NCI-H2029 (cell line): Measurements from ENCODE around the gene SIAE.

Source experiments
- DNase-seq: peaks from one replicate; lab custom pipeline; 2025; lab: John Stamatoyannopoulos, UW

The SIAE gene, protein sequence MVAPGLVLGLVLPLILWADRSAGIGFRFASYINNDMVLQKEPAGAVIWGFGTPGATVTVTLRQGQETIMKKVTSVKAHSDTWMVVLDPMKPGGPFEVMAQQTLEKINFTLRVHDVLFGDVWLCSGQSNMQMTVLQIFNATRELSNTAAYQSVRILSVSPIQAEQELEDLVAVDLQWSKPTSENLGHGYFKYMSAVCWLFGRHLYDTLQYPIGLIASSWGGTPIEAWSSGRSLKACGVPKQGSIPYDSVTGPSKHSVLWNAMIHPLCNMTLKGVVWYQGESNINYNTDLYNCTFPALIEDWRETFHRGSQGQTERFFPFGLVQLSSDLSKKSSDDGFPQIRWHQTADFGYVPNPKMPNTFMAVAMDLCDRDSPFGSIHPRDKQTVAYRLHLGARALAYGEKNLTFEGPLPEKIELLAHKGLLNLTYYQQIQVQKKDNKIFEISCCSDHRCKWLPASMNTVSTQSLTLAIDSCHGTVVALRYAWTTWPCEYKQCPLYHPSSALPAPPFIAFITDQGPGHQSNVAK

DNA sequence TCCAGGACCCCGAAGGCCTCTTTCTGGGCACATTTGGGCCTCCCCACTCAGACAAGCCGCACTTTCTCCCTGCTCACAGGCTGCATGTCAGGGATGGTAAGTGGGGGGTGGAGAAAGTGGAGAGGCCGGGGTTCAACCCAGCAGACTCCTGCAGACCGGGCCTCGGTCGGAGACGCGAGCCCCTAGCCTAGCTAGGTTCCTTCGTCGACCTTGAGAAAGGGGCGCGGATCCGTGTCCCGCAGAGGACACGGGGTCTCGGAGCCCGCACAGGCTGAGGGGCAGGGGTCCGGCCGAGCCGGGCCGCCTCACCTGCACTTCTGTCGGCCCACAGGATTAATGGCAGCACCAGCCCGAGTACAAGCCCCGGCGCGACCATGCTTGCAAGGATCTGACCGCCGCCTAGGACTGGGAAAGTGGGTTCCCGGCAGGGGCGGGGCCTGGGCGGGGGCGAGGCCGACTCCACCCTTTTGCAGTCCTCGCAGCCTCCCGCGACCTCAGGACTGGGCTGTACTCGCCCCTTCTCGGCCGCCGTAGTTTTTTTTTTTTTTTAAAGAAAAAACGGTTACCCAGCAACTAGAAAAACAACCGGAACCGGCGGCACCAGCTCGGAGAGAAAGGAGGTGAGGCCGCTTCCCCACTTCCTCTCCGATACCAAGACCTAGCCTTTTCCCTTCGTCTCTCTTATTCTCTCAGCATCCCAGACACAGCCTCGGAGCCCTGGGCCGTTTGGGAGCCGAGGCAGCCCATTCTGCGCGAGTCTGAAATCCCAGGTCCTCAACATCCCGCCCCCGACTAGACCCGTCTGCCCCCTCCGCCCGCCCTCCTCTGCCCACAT, at the start of gene SIAE, which contains the start of gene SPA17:
Gene SIAE, minus strand, starts transcription at position 407 of the 835 bp plus-strand sequence. Its CDS starts 31 bp downstream, at position 376.
Gene SPA17, plus strand, starts transcription at position 572 of the 835 bp plus-strand sequence. CDS start 1,361 bp downstream, outside the sequence.
- peak; percentile 45 for DNase-seq

DNA sequence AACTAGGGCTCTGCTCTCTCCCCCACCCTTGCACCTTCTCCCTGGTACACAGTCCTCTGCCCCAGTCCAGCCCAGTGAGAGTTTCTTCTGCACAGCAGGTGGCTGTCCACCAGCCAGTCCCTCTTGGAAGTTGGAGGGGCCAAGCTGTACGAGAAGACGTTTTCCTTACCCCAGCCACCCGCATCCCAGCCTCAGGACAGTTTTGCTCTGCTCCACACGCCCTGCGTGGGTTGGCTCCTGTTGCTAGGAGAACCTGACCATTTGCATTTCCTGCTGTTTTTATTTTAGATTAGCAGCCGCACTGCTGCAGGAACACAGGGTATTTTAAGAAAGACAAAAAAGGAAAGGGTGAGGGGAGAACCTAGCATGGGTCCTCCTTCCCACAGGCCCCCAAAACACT, 48.6 kb upstream of the SIAE start:
- no peak for DNase-seq

DNA sequence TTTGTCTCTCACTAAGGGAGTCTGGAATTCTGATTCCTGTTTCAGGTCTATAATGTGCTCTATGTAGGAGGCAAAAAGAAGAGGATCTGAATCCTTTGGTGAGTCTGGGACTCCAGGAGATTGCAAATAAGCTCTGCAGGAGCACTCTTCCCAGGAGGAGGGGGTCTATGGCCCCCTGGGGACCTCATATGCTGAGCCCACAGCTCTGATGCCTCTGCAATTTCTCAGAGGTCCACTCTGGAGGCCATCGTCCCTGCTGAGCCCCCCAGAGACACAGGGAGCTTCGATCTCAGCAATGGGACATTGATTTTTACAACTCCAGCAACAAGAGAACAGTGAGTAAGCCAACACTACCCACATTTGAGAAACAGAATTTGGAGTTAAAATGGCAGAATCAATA, 46.0 kb upstream of the SIAE start:
- DNase-seq = no peak

DNA sequence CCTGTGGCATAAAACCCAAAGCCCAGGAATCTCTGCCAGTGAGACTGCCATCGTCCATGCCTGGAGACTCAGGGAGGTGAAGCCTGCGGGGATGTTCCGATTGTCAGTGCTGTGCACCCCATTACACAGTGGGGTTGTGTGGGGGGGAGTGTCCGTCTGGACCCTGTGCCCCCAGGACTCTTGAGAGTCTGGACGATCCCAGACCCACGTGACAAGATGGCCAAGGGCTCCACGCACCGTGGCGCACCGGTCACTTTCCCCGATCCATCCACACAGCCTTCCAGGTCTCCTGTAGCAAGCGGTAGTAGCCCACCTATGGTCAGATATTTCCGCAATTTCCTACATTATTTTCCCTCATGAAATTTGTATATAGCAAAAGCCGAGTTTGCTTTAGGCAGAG, 45.3 kb upstream of the SIAE start:
- DNase-seq = no peak

DNA sequence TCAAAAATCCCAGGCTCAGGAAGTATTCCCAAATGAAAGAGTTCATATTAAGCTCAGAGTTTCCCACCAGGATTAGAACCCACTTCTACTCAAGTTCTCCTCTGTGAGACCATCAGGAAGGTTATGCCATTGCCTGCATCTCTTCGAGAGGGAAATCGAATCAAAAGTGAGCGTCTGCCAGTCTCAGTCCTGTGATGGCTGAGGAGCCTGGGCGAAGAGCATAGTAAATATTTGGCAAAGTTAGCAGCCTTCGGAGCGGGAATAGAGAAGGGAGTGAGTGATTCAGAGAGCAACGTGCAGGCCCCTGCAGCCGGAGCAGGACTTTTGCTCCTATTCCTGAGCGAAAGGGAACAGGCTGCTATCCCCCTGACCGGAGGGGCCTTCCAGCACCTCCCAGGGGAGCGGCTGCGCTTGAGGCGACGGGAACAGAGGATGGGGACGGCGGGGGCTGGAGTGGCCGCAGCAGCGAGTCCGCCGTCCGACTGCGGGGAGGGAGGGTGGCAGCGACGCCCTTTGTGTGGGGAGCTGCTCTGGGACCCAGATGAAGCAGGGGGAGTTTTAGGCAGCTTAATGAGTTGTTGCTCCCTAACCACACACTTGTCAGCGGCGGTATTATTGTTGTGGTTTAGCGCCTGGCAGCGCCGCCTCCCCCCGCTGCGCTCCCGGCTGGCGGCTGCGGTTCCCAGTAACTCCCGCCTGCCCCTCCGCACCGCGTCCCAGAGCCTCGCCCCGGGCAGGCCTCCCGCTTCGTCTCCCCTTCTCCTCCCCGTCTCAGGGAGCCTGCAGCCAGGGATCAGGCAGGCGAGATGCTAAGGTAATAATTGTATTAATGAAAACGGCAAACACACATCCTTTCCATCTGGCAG, 44.5 kb upstream of the SIAE start:
- DNase-seq = no peak

DNA sequence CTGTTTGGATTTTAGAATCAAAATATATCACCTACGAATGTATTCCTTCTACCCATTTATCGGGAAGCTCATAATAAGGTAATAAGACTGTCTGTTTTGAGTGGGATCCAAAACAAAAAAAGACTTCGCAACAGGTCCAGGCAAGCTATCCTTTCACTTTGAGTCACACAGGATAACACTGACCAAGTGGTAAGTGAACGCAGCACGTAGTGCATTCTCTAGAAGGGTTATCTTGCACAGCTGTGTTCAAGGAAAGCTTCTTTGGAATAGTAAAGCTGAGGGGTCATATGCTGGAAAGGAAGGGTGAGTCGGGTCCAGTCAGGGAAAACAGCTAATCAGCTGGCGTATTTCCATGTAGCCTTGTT, 43.9 kb upstream of the SIAE start:
- DNase-seq = no peak

DNA sequence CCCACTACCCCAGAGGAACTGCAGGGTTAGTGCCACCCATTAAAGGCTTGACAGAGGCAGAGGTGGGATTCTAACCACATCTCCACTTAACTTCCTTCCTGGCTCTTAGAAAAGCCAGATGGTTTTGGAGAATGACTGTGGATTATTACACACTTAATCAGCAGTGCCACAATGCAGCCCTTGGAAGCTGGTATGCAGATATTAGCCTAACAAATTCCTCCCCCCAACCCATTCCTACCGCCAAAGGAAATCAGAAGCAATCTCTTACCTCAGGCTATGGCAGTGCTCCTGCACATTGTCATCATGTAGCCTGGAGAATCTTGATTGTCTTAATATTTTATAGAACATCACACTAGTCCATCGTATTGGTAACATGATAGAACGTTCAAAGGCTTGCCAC, 43.1 kb upstream of the SIAE start:
- no peak for DNase-seq

DNA sequence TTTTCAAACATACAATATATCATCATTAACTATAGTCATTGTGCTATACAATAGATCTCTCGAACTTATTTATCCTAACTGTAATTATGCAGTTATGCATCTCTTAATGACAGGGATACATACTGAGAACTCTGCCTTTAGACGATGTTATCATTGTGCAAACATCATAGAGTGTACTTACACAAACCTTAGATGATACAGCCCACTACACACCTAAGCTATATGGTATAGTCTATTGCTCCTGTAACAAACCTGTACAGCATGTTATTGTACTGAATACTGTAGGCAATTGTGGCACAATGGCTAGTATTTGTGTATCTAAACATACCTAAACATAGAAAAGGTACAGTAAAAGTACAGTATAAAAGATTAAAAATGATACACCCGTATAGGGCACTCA, 38.9 kb upstream of the SIAE start:
- no peak for DNase-seq

DNA sequence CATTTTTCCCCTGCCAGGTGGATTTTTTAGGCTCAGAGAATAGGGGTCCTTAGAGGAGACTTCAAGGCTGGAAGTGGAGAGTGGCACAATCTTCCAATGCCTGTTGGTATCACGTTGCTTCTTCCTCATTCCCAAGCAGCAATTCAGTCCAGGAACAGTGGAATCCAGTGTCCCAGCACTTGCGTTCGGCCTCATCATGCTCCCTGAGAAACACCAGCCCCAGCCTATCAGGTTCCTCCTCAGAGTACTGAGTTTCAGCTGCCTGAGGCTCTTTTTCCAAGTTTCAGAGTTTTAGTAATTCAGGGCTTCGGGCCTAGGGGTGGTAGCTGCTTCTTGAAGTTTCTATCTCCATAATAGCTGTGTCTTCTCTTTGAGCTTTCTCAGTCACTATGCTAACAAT, 34.3 kb upstream of the SIAE start:
- DNase-seq = no peak

DNA sequence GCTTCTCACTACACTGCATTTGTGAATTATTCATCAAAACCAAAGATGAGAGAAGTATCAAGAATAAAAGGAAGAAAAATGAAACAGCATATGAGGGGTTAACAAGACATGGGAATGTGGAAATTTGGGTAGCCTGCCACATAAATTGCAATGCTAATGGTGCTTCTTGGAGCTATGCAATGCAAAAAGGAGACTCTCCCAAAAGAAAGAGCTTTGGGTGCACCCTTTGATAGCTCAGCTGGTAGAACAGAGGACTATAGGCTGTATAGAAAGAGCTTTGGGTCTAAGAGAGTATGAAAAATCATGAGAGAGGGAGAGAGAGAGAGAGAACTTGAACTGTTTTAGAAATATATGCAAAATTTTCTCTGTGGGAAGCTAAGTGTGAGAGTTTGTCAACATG, 26.5 kb upstream of the SIAE start:
- DNase-seq = no peak

DNA sequence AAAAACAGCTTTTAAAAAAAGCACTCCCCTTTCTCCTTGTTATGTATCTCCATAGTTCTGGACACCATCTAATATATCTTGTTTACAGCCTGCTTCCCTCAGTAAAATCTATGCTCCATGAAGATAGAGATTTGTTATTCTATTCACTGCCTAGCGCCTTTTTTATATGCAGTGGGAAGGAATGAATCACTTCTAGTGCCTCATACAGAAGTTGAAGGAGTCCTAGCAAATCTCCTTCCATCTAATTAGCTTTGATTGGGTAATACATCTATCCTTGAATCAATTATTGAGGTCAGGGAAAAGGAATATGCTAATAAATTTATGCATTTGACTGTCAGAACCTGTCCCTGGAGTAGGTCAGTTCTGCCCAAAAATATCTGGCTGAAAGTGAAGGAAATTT, 26.0 kb upstream of the SIAE start:
- no peak for DNase-seq

DNA sequence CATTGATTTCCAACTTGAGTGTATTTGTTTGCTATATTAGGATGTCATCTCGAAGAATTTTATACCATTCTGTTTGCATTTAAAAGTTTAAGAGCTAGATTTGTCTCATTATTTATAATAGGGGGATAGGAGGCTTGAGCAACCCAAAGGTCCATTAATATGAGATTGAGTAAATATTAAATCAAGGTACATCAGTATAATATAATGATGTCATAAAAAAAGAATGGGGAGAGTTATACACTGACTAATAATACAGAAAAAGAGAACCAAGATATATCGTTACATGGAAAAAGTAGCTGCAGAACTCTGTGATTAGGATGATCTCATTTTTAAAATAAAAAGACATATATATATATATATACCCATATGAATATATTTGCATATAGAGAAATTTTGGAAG, 19.6 kb upstream of the SIAE start:
- DNase-seq = no peak

DNA sequence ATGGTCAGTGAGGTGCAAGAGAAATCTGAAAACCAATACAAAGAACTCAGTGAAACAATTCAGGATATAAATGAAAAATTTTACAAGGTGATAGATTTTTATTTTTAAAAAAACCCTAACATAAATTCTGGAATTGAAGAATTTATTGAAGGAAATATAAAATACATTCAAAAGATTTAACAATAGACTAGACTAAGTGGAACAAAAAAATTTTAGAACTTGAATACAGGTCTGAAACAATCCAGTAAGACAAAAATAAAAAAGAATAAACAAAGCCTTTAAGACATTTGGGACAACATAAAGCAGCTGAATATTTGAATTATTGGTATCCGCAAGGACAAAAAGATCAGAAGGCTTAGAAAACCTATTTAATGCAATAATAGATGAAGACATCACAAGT, 8.9 kb upstream of the SIAE start:
- DNase-seq = no peak

DNA sequence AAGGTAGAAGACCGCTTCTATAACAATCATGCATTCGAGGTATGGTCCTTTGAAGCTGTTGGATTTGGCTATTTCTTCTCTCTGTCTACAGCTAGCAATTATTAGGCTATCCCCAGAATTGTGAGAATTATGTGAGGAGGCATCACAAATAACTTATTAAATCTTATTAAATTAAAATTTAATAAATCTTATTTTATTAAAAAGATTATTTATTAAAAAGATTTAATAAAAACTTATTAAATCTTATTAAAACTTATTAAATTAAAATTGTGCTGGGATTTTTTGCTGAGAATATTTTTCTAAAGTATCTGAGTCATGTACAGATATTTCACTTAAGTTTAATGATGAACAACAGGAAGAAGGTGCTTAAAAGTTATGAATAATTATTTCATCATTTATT, 7.9 kb upstream of the SIAE start:
- no peak for DNase-seq

DNA sequence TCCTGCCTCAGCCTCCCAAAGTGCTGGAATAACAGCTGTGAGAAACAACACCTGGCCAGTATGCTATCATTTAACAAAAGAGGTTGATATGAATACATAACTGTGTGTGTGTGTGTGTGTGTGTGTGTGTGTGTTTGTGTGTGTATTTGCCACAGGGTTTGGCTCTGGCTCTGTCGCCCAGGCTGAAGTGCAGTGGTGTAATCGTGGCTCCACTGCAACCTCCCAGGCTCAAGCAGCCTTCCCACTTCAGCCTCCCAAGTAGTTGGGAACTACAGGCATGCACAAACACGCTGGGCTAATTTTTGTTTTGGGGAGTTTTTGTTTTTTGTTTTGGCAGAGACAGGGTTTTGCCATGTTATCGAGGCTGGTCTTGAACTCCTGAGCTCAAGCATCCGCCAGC, 4.9 kb upstream of the SIAE start:
- no peak for DNase-seq

DNA sequence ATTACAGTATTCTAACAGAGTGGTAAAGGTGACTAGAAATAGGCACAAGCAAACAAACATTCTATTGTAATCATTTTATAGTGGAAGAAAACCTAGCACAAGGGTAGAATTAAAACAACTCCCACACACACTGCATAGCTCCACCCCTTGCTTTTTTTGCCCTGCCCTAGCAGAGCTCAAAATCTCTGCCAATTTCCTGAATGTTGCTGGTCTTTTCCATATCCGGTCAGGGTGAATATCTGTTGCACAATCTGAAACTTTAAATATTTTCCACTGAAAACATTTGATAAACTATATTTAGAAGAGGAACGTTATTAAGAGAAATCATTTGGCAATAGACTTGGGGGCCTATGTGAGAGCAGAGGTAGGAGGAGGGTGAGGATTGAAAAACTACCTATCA, 2.8 kb upstream of the SIAE start:
- DNase-seq = no peak

DNA sequence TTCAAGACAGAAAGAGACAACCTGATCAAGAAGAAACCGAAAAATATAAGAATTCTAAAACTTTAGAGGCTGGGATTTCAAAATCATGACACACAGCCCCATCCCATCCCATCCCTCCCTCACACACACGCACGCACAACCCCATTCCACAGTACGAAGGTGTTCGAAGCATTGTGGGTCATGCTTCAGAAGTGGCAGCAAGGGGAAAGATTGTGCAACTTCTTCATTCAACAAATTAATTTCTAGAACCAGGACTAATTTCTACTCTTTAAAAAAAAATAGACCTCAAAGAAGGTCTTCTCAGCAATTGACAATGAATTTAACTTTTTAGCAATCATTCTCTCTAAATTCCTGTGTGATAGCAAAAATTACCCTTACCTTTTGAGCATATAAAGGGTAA, 1.0 kb upstream of the SIAE start:
- DNase-seq = no peak

DNA sequence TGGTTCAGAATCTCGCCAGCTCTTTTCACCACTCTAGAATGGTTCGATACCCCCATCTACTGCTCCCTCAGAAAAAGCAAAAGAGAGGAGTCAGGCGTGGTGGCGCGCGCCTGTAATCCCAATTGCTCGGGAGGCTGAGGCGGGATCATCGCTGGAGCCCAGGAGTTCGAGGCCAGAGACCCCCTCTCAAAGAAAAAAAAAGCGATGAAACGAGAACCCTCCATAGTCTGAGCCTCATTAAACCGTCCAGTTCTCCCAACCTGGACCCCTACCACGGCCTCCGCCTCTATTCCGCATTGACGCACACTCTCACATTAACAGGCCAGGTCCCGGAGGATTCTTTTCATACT, 604 bp upstream of the SIAE start:
- no peak for DNase-seq

DNA sequence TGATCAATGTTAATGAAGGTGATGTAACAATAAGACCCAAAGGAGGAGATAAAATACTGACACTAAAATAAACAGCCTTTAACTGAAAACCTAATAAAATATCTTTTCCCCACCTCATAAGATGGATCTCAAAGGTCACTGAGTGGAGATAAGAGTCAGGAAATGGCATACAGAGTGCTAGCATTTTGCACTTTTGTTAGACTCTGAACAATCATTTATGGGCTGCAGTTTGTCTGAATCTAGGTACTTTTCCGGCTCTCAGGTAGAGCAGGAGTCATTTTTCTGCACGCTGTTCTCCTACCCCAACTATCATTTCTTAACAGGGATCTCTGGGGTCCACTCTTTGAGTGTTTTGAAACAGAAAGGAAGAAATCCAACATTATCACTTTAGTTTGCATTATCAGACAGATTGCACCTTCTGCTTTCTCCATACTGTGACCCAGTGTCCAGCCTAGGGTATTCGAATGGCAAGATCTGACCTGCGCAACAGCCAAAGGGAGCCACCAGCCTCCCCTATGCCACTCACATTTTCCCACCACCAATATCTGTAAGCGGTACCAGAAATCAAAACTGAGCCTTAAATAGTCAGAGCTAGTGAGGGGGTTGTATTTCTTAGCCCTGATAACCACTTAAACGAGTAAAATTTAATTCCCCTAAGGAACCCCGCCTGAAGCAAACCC, 863 bp downstream of the SIAE start:
- no peak for DNase-seq

DNA sequence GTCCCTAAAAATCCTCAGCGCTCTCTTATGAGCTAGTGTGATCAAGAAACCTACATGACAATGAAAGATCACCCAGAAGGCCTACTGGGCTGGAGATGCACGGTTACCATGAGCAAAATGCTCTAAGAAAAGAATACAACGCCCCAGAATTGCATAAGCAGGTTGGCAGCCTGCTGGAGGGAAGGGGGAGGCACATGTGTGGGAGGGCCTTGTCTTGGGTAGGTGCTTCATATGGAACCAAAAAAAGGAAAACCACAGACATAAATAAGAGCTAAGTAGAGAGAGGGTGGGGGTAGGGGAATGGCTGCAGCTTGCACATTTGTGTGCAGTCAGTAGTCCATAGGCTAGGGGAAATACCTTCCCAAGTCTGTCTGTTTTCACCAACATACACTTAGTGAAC, 2.8 kb downstream of the SIAE start:
- DNase-seq = no peak

DNA sequence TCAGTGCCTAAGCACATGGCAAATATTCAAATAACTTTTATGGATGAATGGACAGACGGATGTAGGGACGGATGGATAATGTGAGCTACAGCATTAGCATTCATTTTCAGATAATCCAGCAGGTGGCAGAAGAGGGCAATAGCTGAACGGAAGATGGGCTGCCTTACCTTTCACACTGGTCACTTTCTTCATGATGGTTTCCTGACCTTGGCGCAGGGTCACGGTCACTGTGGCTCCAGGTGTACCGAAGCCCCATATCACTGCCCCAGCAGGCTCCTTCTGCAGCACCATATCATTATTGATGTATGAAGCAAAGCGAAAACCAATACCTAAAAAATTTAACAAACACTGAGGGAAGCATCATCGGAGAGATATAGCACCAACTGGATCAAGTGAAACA, 4.3 kb downstream of the SIAE start:
- DNase-seq = peak; percentile 28

DNA sequence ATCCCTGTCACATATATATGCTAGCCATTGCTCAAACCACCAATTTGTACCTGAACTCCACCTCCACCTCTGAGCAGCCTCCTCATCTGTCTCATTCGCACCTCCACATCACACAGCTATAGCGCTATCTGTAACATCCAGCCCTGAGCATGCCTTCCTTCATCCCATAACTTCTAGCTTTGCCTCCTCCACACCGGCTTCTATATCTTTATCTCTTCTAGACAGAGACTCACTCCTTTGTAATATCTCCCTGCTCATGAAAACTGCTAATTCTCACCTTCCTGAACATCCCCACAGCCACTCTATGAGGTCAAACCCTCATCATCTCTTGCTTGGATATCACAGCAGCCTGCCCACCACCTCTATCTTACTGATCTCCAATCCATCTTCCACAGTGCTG, 5.9 kb downstream of the SIAE start:
- no peak for DNase-seq
